NCI-H524 (cell line): ENCODE data around the gene MS4A7.
"Not testable (repeated sequence)": the region's sequence is repeated elsewhere in the genome, so short reads cannot be mapped to it uniquely, and the experiment has no call there.

Experiments used
- DNase-seq, 2 experiments: peaks; one replicate each; lab custom pipeline; 2025; lab: John Stamatoyannopoulos, UW

MS4A7 gene

DNA sequence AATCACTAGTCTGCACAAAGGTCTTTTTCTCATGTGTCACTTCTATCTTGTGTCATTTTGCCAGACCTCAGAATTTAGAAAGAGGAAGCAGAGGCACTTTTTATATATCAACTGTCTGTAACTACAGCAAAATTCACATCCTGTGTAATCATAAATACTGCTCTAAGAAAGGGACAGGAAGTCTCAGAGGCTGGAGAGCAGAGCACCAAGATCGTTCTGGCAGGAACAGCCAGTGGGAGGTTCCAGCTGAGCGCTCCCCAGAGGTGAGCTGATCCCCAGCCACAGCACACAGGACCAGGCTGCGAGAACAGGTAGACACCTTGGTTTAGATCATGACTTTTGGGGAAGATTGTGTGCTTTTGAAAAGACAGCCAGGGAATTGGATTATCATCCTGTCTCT, at the start of gene MS4A7:
TSS of gene MS4A7 (plus strand) at position 179 of the 400 bp plus-strand sequence. CDS start 4,610 bp downstream, outside the sequence.
- no peak for DNase-seq

GRCh38 chr11:60332846-60333245, 45.5 kb upstream of the MS4A7 start:
- DNase-seq = no peak

DNA sequence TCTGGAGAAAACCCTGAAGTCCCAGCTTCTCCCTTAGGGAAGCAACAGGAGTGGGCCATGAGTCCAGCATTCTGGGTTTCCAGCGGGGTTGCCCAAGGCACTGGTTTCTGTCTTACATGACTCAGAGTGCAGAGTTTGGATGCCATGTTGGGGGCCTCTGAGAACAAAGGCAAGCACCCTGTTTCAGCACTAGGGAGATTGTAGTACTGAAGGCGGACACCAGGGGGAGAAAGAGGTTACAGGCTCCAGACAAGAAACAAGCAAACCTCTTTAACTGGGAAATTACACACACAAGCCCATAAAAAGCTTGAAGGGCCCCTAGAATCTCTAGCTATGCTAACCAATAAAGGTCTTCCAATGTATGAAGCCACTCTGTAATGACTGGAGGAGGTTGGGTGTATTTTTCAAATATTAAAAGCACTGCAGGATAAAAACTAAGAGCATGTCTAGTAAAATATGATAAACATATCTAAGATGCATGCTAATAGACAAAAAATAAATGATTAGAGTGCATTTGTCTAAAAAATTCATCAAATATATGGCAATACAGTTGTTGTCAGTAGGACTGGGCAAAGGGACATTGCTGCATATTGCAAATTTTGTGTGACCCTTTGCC, 44.2 kb upstream of the MS4A7 start:
- peak in 1 of 2 experiments; percentile 31 for DNase-seq

DNA sequence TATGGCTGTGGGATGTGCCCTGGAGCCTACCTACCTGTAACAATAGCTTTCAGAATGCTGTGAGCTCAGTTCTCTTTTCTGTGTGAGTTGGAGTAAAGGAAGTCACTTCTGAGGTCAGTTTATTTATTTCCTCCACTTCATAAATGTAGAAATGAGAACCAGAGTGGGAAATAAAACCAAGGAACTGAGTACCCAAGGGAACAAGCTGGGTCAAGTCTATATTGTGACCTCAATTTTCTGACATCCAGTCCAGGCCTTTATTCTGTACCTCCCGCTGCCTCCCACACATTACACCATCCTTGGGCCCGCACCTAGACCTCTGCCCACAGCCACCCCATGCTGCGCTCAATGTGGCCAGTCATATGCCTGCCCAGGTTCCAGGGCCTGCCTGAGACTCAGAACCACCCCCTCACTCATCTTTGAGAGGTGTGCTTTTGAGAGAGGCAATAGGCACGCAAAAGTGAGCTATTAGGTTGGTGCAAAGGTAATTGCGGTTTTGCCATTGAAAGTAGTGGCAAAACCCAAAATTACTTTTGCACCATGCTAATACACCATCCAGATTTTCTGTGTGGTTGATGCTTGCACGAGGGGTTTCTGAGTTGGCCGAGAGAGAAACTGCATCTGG, 41.5 kb upstream of the MS4A7 start:
- DNase-seq = no peak

GRCh38 chr11:60338053-60338452, 40.3 kb upstream of the MS4A7 start:
- no peak for DNase-seq

DNA sequence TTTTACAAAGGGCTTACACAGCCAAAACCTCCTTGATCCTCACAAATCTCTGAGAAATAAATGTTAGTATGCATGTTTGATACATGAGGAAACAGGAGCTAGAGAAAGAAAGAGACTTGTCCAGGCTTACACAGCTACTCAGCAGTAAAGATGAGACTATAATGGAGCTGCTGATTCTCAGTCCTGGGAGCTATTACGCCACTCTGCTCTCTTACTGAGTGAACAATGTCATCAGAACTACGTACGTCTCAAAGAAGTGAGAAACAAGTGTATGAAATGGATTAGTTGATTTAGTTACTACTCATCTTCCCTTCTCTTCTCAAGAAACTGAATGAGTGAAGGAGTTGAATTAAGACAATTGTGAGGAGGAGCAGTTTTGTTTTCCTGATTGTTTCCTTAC, 39.0 kb upstream of the MS4A7 start:
- DNase-seq = no peak

- peak in 1 of 2 experiments; percentile 11 for DNase-seq
Measured at GRCh38 chr11:60343094-60343704, 35.1 kb upstream of the MS4A7 start.

DNA sequence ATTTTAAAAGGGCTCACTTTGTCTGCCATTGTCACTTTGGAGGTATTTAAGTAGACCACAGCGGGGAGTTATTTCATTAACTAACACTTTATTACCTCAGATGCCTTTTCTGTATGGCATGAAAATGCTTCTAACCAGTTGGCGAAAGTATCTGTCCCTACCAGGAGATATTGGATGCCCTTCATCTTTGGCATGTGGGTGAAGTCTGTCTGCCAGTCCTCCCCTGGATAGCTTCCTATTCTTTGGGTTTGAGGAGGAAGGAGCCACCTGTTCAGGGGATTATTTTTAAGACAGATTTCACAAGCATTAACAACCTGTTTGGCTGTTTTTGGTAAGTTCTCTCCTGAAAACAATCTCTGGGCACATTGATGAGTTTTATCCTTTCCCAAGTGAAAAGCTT, 34.2 kb upstream of the MS4A7 start:
- DNase-seq = peak in 1 of 2 experiments; percentile 5

DNA sequence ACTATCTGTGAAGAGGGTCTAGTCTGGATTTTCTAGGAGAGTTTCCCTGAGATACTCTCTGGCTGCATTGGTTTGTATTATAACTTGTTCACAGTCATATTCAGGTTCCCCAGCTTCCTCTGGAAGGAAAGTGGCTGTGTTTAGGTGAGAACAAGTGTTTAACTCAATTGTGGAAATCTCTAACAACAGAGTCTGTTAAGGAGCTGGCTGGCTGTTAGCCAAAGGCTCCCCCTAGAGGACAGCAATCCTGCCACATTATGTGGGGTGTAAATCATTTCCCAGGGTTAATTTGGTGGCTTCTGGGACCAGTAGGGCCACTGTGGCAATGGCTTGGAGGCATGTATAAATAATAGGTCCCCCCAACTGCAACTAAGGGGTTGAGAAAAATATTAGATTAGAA, 32.8 kb upstream of the MS4A7 start:
- peak in 1 of 2 experiments; percentile 7 for DNase-seq

GRCh38 chr11:60347084-60347797, 31.1 kb upstream of the MS4A7 start:
- no peak for DNase-seq

DNA sequence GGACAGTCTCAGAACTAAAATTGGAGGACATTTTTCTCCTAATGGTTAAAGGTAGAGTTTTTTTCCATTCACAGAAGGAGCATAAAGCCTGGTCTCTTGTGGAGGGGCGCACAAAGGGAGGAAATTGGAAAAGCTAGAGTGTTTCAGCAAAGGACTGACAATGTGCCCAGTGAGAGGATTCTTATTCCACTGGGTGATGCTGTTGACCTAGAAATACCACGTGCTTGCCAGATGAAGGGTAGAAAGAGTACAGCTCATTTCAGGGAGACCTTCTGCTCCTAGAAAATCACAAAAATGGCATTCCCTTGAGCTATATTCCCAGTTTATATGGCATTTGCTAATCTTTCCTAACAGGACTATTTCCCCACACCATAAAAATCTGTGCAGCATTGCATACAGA, 30.2 kb upstream of the MS4A7 start:
- DNase-seq = no peak

- no peak for DNase-seq
Measured at GRCh38 chr11:60349990-60350389, 28.3 kb upstream of the MS4A7 start.

DNA sequence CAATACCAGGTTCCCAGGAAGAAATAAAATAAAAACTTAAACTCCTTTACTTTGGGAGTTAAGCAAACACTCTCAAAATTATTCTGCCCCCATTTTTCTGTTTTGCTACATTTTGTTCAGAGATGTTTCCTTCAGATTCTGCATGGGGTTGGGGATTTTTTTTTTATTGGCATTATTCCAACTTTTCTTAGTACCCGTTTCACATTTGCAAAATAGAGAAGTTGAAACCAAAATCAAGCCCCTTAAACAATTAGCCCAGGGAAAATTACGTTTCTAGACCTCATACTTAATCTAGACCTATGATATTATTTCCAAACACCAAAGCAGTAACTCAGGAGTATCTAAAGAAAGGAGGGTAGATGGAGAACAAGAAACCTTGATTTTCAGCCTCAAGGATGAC, 20.6 kb upstream of the MS4A7 start:
- no peak for DNase-seq

- no peak for DNase-seq
Measured at GRCh38 chr11:60360621-60361020, 17.7 kb upstream of the MS4A7 start.

GRCh38 chr11:60362241-60362640, 16.1 kb upstream of the MS4A7 start:
- DNase-seq = no peak

GRCh38 chr11:60363542-60364470, 14.5 kb upstream of the MS4A7 start:
- DNase-seq = peak in 1 of 2 experiments; percentile 57

GRCh38 chr11:60366262-60366904, 11.9 kb upstream of the MS4A7 start:
- not testable (repeated sequence) for DNase-seq

DNA sequence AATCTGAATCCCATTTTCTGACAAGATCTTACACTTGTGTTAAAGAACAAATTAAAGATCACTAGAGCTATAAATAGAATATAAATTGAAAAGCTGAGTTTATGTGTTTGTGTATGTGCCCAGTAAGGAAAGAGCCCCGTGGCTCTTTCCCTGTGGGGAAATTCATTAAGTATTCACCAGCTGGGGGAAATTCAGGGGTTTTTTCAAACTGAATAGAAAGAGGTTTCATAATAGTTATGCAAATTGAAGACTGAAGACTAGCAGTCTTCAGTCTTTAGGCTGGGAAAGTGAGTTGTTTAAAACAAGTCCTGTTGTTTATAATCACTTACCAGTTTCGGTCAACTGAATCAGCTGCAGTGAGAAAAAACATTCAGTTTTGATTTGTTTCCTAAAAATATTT, 11.3 kb upstream of the MS4A7 start:
- DNase-seq = no peak

DNA sequence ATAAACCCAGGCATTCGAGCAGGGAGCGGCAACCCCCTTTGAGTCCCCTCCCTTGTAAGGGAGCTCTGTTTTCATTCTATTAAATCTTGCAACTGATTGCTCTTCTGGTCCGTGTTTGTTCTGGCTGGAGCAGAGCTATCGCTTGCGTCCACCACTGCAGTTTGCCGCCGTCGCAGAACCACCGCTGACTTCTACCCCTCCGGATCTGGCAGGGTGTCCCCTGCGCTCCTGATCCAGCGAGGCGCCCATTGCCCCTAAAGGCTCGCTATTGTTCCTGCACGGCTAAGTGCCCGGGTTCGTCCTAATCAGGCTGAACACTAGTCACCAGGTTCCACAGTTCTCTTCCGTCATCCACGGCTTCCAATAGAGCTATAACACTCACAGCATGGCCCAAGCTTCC, 10.4 kb upstream of the MS4A7 start:
- no peak for DNase-seq

DNA sequence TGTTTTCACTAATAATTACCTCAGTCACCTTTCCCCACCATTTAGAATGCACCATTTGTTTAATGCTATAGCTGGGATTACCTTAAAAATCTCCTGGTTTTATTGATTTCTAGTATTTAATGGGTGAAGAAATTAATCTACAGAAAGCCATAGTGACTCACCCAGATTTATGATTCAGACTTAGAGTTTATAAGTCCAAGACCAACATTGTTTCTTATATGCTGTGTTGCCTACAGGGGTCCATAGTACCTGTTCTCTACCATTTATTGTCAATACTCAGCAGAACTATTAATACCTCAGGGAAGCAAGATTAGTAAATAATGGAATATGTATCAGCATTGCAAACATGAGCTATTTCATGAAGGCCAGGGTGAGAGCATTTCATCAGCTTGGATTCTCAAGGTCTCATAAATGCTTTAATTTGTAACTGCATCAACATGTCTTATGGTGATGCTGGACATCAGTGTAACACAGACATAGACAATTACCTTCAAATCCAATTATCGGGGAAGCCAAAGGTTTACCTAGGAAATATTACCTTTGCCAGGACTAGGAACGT, 8.0 kb upstream of the MS4A7 start:
- no peak for DNase-seq

DNA sequence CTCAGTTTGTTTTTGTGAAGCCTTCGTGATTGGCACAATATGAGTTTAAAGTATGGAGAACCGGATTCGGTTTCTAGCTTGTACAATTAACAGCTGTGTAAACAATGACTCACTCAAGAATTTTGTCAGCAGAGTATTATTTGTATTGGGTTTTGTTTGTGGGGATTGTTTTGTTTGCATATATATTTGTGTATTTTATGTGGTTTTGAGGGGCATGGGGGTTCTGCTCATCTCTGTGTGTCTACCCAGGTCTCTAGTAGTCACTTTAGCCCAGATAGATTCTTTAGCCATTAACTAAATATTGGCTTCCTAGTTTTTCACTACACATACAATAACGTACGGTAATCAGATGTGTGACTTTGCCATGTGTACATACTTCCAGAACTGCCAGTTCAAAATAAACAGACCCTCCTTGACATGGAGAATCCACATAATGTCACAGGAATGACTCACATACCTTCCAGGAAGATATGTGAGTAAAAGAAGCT, 7.5 kb upstream of the MS4A7 start:
- DNase-seq = no peak
